A549 (cell line): ENCODE results near the gene CEP63. TPM values are rescaled to one million over a fixed set of nuclear protein-coding genes. Genes with fewer than 3 reads are reported as not detected.

Source experiments
- ATAC-seq, 2 experiments: fragments of 200-7000 bp in 1 of 2; fragments of >200 bp in 1 of 2; cut with Nextera tagmentation in 1 of 2; cut with Tn5 transposase in 1 of 2; 3 replicates each; pipeline versions ENCODE4 v1.8.0 to v1.9.1; 2018 to 2020; ENCODE audit warnings: mild to moderate bottlenecking in 1 of 2, moderate library complexity in 1 of 2
- CTCF ChIA-PET: fragments of 300-600 bp; sonication (Branson Sonifier 250); formaldehyde crosslinking; extraction: SDS; loops from one replicate; lab custom pipeline; 2021; ENCODE audit warnings: antibody characterized with exemption, inconsistent platforms; lab: Yijun Ruan, JAX
- POLR2A ChIA-PET: fragments of 350-600 bp; formaldehyde crosslinking; extraction: SDS; loops from one replicate; lab custom pipeline; 2021; ENCODE audit warnings: antibody characterized with exemption, inconsistent platforms; lab: Yijun Ruan, JAX
- DNase-seq, 2 experiments: peaks; one replicate each; pipeline versions ENCODE4 v3.0.0 to v3.0.0-alpha.2; 2011 to 2016; ENCODE audit warnings: low read depth in 1 of 2, low spot score in 1 of 2
- FAIRE-seq: peaks from 2 replicates; lab custom pipeline; 2011; peaks lifted over from hg19 to GRCh38; lab: Jason Lieb, UNC
- H3K27ac ChIP-seq, 2 experiments: fragments of >200 bp; sonication (Bioruptor Twin); formaldehyde crosslinking; 3 replicates each; pipeline ENCODE4 v1.5.1; 2016 to 2017
- H3K4me1 ChIP-seq: fragments of >200 bp; sonication (Bioruptor Twin); formaldehyde crosslinking; 3 replicates; pipeline ENCODE4 v1.6.1; 2016
- H3K4me2 ChIP-seq: fragments of >200 bp; sonication (Bioruptor Twin); formaldehyde crosslinking; 3 replicates; pipeline ENCODE4 v1.6.1; 2016
- H3K4me3 ChIP-seq: fragments of >200 bp; sonication (Bioruptor Twin); formaldehyde crosslinking; 3 replicates; pipeline ENCODE4 v1.5.1; 2016
- H3K9me3 ChIP-seq: fragments of >200 bp; sonication (Bioruptor Twin); formaldehyde crosslinking; 3 replicates; pipeline ENCODE4 v1.6.1; 2016
- CBX8 ChIP-seq: fragments of 200-600 bp; sonication (generic); IDR thresholded peaks from 2 replicates; pipeline ENCODE4 v1.6.1; 2016
- RFX5 ChIP-seq: fragments of 450-650 bp; IDR thresholded peaks from 2 replicates; pipeline ENCODE4 v1.7.1; 2014; ENCODE audit warnings: antibody characterized with exemption, mild to moderate bottlenecking, moderate library complexity
- WGBS: methylation state at CpG from one replicate; pipeline ENCODE4 v1.1.6; 2017; ENCODE audit errors: missing lambda C conversion rate; 5-methylcytosine and 5-hydroxymethylcytosine counted together
- polyA plus RNA-seq, 4 experiments: library from polyadenylated mRNA; depleted of rRNA in 3 of 4; stranded (reverse); fragments of >200 nt; fragmentation: RNase III in 1 of 4; extraction: RNeasy Plus Mini Kit Qiagen cat#74134 plus additional on column Dnase treatment in 1 of 4; gene quantifications; 2 replicates in 3 of 4; 3 replicates in 1 of 4; pipeline ENCODE4 v1.2.3, GENCODE V29; 2011 to 2017

Gene CEP63
- polyA plus RNA-seq, 2 of the 4 experiments (the other 2 are of a cell fraction), result 17.4 to 24.0 TPM

GRCh38 chr3:134623615-134624245, 137.9 kb downstream of the CEP63 start:
- TF ChIP-seq CBX8 (no peak), RFX5 (no peak)
- DNase-seq (no peak), FAIRE-seq (no peak), ATAC-seq (no peak)
- no peaks in the 10 kb centered on the region for H3K9me3 ChIP-seq
- 58% methylated on average over 6 of the region's 7 CpGs for WGBS
- no peak overlapping the region for H3K27ac ChIP-seq
- ChIA-PET POLR2A (no interaction called here), CTCF (interaction anchor here (0.9 kb wide), 1 partner anchor 15 kb away, joined by 3 read pairs; no protein-coding TSS in a partner anchor)
- H3K4me1 ChIP-seq, result no peaks in the 10 kb centered on the region
- H3K4me2 ChIP-seq, result no peak overlapping the region
- no peak overlapping the region for H3K4me3 ChIP-seq

Other genes with a start within 250 kb of the CEP63 start
- gene RYK, start 235.2 kb upstream of the CEP63 start, polyA plus RNA-seq (2011; rRNA removed), result 41.9 and 46.6 TPM in 2 replicates
- 28.4 to 30.6 TPM (median 29.2 TPM) in 3 replicates for gene RYK, start 235.2 kb upstream of the CEP63 start, polyA plus RNA-seq (2017; fragmentation: RNase III; extraction: RNeasy Plus Mini Kit Qiagen cat#74134 plus additional on column Dnase treatment)
- 36.3 and 44.1 TPM in 2 replicates for gene AMOTL2, start 111.6 kb upstream of the CEP63 start, polyA plus RNA-seq (2011; rRNA removed)
- gene AMOTL2, start 111.6 kb upstream of the CEP63 start, polyA plus RNA-seq (2017; fragmentation: RNase III; extraction: RNeasy Plus Mini Kit Qiagen cat#74134 plus additional on column Dnase treatment), result 40.7 to 49.4 TPM (median 41.1 TPM) in 3 replicates
- 92.0 and 109 TPM in 2 replicates for gene ANAPC13, start 72 bp upstream of the CEP63 start, polyA plus RNA-seq (2011; rRNA removed)
- 50.3 to 51.2 TPM (median 50.3 TPM) in 3 replicates for gene ANAPC13, start 72 bp upstream of the CEP63 start, polyA plus RNA-seq (2017; fragmentation: RNase III; extraction: RNeasy Plus Mini Kit Qiagen cat#74134 plus additional on column Dnase treatment)
- gene KY, start 165.0 kb downstream of the CEP63 start, polyA plus RNA-seq (2011; rRNA removed), result 0.04 and 0.07 TPM in 2 replicates
- gene KY, start 165.0 kb downstream of the CEP63 start, polyA plus RNA-seq (2017; fragmentation: RNase III; extraction: RNeasy Plus Mini Kit Qiagen cat#74134 plus additional on column Dnase treatment), result 0.05 TPM in 1 of 3 replicates, not detected in the others